Body of pancreas (tissue), 4 donors: ENCODE data around the gene MAGI1. TPM values are rescaled to one million over a fixed set of nuclear protein-coding genes. Genes with fewer than 3 reads are reported as not detected.

ENCODE experiments used
- ATAC-seq: fragments of 150-250 bp; one replicate; pipeline ENCODE4 v1.9.1; 2016
- DNase-seq, 4 donors: peaks; one replicate each; pipeline ENCODE4 v3.0.0-alpha.2; 2019
- H3K27ac ChIP-seq, 4 donors: fragments of 200-600 bp; sonication (generic); 1 replicate in 3 of 4; 2 replicates in 1 of 4; pipeline versions ENCODE4 v1.5.1 to v1.6.1; 2016 to 2019; ENCODE audit warnings: mild to moderate bottlenecking in 1 of 4, mixed read lengths in 1 of 4, moderate library complexity in 1 of 4
- H3K27me3 ChIP-seq, 2 donors: fragments of 200-600 bp; sonication (generic); one replicate each; pipeline ENCODE4 v1.6.0; 2016; ENCODE audit warnings: mild to moderate bottlenecking in 1 of 2
- H3K36me3 ChIP-seq, 2 donors: fragments of 200-600 bp; sonication (generic); replicated peaks in 1 of 2; 2 replicates each; pipeline ENCODE4 v1.5.1; 2016; ENCODE audit warnings: low read depth in 2 of 2; ENCODE audit not compliant: insufficient read depth in 1 of 2
- H3K4me1 ChIP-seq: fragments of 200-600 bp; sonication (generic); one replicate; pipeline ENCODE4 v1.6.0; 2016
- H3K4me3 ChIP-seq, 2 donors: fragments of 200-600 bp; sonication (generic); 1 replicate in 1 of 2; 2 replicates in 1 of 2; pipeline ENCODE4 v1.5.1; 2016 to 2019
- H3K9me3 ChIP-seq, 3 donors: fragments of 200-600 bp; sonication (generic); 1 replicate in 2 of 3; 2 replicates in 1 of 3; pipeline ENCODE4 v1.5.1; 2016
- POLR2A ChIP-seq, 3 donors: fragments of 450-650 bp; IDR thresholded peaks; one replicate each; pipeline ENCODE4 v1.6.1; 2016; ENCODE audit warnings: antibody characterized with exemption in 3 of 3, mild to moderate bottlenecking in 2 of 3
- WGBS, 2 donors: methylation state at CpG; one replicate each; pipeline ENCODE4 v1.1.5; 2017; 5-methylcytosine and 5-hydroxymethylcytosine counted together
- intact Hi-C: fragments of 100-400 bp; cut with DNase I; formaldehyde crosslinking; loops from one replicate; pipeline ENCODE4 v1.15.1; 2023
- total RNA-seq, 2 donors: library from RNA; depleted of rRNA; stranded (reverse); fragments of >200 nt; gene quantifications; one replicate each; pipeline ENCODE4 v1.1.0, GENCODE V29; 2016
- TF ChIP-seq, protein P1 (sequence below), 7 experiments: fragments of 450-650 bp in 4 of 7; fragments of 200-600 bp in 3 of 7; sonication (generic) in 3 of 7; IDR thresholded peaks; one replicate each; pipeline ENCODE4 v1.5.1; 2016 to 2019; ENCODE audit warnings: antibody characterized with exemption in 7 of 7

MAGI1 gene
- total RNA-seq, 2 donors from 2014 or later: 44.2 to 63.6 TPM

DNA sequence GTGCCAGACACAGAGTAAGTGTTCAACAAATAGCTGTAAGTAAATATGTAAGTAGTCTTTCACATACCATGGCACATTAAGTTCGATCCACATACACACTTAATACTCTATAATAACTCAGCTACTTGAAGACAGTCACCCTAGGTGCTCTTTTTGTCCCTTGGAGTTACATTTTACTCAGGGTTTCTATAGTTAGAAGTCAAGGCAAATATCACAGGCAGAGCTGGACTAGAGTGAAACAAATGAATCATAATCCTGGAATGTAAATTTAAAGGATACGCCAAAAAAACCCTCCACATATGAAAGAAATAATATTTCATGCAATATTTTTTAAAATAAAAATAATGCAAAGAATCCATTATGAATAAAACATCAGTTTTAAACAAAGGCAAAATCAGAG lies 461.8 kb downstream of the MAGI1 start:
- Histone ChIP-seq H3K27me3 (no peaks in the 10 kb centered on the region), H3K36me3 (no peaks in the 10 kb centered on the region), H3K4me3 (no peak overlapping the region), H3K27ac (no peak overlapping the region), H3K4me1 (peaks cover 6% of the 10 kb centered on the region), H3K9me3 (no peaks in the 10 kb centered on the region)
- ATAC-seq: no peak
- WGBS, 2 donors: 81 to 83% methylated on average over 2 of the region's 2 CpGs
- DNase-seq: no peak
- TF ChIP-seq, protein P1, sequence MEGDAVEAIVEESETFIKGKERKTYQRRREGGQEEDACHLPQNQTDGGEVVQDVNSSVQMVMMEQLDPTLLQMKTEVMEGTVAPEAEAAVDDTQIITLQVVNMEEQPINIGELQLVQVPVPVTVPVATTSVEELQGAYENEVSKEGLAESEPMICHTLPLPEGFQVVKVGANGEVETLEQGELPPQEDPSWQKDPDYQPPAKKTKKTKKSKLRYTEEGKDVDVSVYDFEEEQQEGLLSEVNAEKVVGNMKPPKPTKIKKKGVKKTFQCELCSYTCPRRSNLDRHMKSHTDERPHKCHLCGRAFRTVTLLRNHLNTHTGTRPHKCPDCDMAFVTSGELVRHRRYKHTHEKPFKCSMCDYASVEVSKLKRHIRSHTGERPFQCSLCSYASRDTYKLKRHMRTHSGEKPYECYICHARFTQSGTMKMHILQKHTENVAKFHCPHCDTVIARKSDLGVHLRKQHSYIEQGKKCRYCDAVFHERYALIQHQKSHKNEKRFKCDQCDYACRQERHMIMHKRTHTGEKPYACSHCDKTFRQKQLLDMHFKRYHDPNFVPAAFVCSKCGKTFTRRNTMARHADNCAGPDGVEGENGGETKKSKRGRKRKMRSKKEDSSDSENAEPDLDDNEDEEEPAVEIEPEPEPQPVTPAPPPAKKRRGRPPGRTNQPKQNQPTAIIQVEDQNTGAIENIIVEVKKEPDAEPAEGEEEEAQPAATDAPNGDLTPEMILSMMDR (IDR thresholded peaks at IDR 0.05): no peak
- TF ChIP-seq POLR2A (IDR thresholded peaks at IDR 0.05): no peak
- intact Hi-C loops: no loop called here

GRCh38 chr3:65576228-65576627 lies 462.5 kb downstream of the MAGI1 start:
- intact Hi-C loops: no loop called here

DNA sequence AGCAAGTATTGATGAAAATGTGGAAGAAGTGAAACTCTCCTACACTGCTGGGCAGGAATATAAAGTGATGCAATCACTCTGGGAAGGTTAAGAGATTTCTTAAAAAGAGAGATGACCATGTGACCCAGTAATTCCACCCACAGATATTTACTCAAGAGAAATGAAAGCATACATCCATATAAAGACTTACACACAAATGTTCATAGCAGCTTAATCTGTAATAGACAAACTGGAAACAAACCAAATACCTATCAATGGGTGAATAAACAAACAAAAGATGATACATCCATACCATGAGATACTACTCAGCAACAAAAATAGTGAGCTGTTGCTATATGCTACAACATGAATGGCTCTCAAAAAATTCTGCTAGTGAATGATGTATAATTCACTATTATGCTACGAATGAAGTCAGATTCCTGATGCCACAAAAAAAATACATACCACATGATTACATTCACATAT lies 463.3 kb downstream of the MAGI1 start:
- no peak for ATAC-seq
- DNase-seq: no peak
- no peaks in the 10 kb centered on the region for H3K36me3 ChIP-seq
- peaks cover 6% of the 10 kb centered on the region for H3K4me1 ChIP-seq
- H3K9me3 ChIP-seq: no peaks in the 10 kb centered on the region
- WGBS, 2 donors: 71 to 78% methylated on average over 1 of the region's 1 CpG
- no peaks in the 10 kb centered on the region for H3K27me3 ChIP-seq
- intact Hi-C loops: no loop called here
- TF ChIP-seq, protein P1 (IDR thresholded peaks at IDR 0.05): no peak
- TF ChIP-seq POLR2A (IDR thresholded peaks at IDR 0.05): no peak
- no peak overlapping the region for H3K27ac ChIP-seq
- H3K4me3 ChIP-seq: no peak overlapping the region

More at GRCh38 chr3:65576228-65576627, 462.5 kb downstream of the MAGI1 start:
- DNase-seq: no peak
- no peak for ATAC-seq
- Histone ChIP-seq H3K27me3 (no peaks in the 10 kb centered on the region), H3K36me3 (no peaks in the 10 kb centered on the region), H3K9me3 (no peaks in the 10 kb centered on the region), H3K4me3 (no peak overlapping the region), H3K27ac (no peak overlapping the region), H3K4me1 (peaks cover 6% of the 10 kb centered on the region)
- no peak for TF ChIP-seq POLR2A (IDR thresholded peaks at IDR 0.05)
- TF ChIP-seq, protein P1 (IDR thresholded peaks at IDR 0.05): no peak
- 80 to 82% methylated on average over 6 of the region's 6 CpGs for WGBS, 2 donors

DNA sequence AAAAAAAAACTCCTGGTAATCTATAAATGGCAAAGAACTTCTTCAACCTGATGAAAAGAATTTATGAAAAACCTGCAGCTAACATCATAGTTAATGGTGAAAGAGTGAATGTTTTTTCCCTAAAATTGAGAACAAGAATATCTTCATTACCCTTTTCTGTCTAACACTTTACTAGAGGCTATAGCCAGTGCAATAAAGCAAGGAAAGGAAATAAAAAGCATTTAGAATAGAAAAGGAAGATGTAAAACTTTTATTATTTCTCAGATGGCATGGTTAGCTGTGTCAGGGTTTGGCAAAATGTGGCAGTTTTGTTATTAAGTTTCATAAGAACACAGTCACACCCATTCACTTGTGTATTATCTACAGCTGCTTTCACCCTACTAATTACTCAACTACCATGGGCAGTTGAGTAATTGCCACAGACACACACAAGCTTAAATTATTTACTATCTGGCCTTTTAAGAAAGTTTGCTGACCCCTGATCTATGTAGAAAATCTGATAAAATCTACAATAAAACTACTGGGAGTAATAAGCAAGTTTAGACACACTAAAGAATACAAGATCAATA lies 465.1 kb downstream of the MAGI1 start:
- Histone ChIP-seq H3K9me3 (no peaks in the 10 kb centered on the region), H3K27me3 (no peaks in the 10 kb centered on the region), H3K27ac (no peak overlapping the region), H3K36me3 (no peaks in the 10 kb centered on the region), H3K4me1 (peaks cover 6% of the 10 kb centered on the region), H3K4me3 (no peak overlapping the region)
- intact Hi-C loops: no loop called here
- no peak for ATAC-seq
- TF ChIP-seq, protein P1 (IDR thresholded peaks at IDR 0.05): no peak
- TF ChIP-seq POLR2A (IDR thresholded peaks at IDR 0.05): no peak
- no peak for DNase-seq

GRCh38 chr3:65572175-65572777 lies 466.4 kb downstream of the MAGI1 start:
- H3K4me3 ChIP-seq: no peak overlapping the region
- no peak for TF ChIP-seq POLR2A (IDR thresholded peaks at IDR 0.05)
- TF ChIP-seq, protein P1 (IDR thresholded peaks at IDR 0.05): no peak
- DNase-seq: no peak
- H3K27ac ChIP-seq: no peak overlapping the region
- H3K4me1 ChIP-seq: peaks cover 6% of the 10 kb centered on the region
- WGBS, 2 donors: 67 to 83% methylated on average over 2 of the region's 2 CpGs
- intact Hi-C loops: no loop called here
- H3K36me3 ChIP-seq: no peaks in the 10 kb centered on the region
- no peak for ATAC-seq
- no peaks in the 10 kb centered on the region for H3K9me3 ChIP-seq
- no peaks in the 10 kb centered on the region for H3K27me3 ChIP-seq
